ENCODE results near the gene MON2.
"Not testable (repeated sequence)": the region's sequence is repeated elsewhere in the genome, so short reads cannot be mapped to it uniquely, and the experiment has no call there.

The MON2 gene

DNA sequence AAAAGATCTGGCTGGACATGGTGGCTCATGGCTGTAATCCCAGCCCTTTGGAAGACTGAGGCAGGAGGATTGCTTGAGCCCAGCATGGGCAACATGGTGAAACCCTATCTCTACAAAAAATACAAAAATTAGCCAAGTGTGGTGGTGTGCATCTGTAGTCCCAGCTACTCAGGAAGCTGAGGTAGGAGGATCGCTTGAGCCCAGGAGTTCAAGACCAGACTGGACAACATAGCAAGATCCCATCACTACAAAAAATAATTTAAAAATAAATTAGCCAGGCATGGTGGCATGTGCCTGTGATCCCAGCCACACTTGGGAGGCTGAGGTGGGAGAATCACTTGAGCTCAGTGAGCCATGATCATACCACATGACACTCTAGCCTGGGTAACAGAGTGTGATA lies 92.7 kb downstream of the MON2 start:
- DNase-seq = not testable (repeated sequence)

GRCh38 chr12:62562846-62563245 lies 96.2 kb downstream of the MON2 start:
- DNase-seq = no peak

- DNase-seq = no peak
Measured at GRCh38 chr12:62575036-62575435, 108.4 kb downstream of the MON2 start.

GRCh38 chr12:62576503-62576902 lies 109.9 kb downstream of the MON2 start:
- DNase-seq = no peak

DNA sequence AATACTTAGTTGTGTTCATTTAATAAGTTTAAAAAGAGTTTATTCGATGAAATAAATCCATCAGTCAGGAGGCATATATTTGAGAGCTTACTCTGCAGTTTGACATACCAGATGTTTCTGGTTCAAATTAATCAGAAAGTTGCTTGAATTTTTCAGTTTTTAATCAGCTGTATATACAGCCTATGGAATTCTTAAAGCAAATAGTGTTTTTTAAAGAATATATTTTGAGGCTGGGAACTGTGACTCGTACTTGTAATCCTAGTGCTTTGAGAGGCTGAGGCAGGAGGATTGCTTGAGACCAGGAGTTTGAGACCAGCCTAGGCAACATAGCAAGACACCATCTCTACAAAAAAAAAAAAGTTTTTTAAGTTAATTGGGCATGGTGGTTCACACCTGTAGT lies 112.1 kb downstream of the MON2 start:
- DNase-seq = no peak

- peak; percentile 68 for DNase-seq
Measured at GRCh38 chr12:62581288-62582064, 114.8 kb downstream of the MON2 start.

- DNase-seq = no peak
Measured at GRCh38 chr12:62582065-62582366, 115.4 kb downstream of the MON2 start.

GRCh38 chr12:62584619-62585018 lies 118.0 kb downstream of the MON2 start:
- DNase-seq = no peak

DNA sequence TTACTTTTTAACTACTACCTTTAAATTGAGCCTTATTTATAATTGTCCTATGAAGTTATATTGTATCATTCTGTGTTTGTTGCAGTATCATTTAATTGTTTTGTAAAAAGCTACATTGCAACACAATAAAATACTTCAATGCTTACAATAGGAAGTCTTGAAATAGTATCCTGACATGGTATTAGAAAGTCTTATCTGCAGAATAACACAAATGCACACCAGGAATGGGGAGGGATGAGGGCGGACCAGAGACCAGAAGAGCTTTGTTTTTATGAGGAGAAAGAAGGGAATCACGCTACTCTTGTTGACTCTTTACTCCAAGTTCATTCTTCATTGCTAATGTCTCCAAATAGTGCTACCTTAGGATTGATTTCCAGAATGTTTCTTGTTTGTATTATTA lies 120.2 kb downstream of the MON2 start:
- DNase-seq = no peak

GRCh38 chr12:62588916-62589315 lies 122.3 kb downstream of the MON2 start:
- DNase-seq = no peak

DNA sequence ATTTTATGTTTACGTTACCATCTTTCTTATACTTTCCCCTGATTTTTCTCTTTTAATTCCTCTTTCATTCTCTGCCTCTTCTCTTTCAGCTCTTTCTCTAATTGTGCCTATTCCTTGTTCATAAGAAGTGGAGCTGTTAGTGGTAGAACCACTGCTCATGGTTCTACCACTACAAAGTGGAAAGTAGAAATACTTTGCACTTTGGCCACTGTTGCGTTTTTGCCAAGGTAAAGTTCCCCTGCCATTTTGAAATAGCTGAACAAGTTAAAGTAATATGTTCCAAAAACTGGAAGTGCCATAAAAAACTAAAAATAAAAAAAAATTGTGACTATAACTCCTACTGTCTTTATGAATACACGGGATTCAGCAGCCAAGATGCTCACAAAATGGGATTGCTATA lies 130.6 kb downstream of the MON2 start:
- DNase-seq = no peak

DNA sequence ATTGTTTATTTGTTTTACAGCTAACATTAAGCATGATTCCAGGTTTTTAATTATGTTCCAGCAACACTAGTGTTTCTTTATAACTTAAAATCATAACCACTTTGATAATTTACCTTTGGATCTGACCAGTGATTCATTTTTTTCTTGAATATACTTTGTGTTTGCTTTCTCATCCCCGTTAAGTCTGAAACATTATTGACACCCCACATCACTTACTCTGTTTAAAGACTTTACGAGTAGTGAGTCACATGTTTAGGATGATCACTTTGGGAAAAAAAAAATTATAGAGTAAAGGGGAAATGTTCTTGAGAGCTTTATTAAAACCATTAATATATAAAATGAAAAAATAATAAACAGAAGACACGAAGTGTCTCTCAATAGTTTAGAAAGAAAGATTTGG lies 132.2 kb downstream of the MON2 start:
- no peak for DNase-seq

DNA sequence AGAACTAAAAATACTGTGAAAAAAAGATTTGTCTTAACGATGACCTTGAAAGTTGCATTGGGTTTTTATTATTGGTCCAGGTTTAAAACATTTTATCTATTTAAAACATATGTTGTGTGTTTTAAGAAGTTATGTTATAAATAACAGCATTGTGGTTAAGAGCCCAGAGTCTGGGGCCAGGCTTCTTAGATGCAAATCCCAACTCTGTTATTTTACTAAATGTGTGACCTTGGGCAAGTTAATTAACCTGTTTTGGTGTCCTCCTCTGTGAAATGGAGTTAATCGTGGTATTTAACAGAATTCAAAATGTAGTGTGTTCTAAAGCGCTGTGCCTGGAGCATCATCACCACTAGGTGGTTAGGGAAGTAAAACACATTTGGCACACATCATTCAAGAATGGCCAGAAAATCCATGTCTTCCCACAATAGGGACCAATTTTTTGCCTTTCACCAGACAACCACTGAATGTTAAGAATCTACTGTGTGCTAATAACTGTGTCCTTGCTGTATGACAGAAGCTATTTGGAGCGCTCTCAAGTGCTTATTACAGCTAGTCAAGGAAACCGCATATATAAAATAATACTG lies 133.3 kb downstream of the MON2 start:
- DNase-seq = no peak

DNA sequence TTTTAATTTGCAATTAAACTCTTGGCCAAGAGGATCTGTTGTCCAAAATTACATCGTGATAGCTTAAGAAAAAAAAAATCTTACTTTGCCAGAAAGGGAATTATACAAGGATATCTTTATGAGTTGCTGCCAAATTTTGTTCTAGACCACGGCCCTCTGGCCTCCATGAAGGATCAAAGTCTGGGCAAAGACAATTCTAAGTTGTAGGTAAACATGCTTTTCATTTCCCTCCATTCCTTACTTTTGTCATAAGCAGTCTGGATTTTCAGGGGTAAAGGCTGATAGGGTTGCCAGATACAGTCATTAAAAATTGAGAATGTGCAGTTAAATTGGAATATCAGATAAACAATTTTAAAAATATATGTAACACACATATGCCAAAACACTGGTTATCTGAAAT lies 135.1 kb downstream of the MON2 start:
- no peak for DNase-seq

GRCh38 chr12:62602255-62603060 lies 135.8 kb downstream of the MON2 start:
- peak; percentile 93 for DNase-seq

DNA sequence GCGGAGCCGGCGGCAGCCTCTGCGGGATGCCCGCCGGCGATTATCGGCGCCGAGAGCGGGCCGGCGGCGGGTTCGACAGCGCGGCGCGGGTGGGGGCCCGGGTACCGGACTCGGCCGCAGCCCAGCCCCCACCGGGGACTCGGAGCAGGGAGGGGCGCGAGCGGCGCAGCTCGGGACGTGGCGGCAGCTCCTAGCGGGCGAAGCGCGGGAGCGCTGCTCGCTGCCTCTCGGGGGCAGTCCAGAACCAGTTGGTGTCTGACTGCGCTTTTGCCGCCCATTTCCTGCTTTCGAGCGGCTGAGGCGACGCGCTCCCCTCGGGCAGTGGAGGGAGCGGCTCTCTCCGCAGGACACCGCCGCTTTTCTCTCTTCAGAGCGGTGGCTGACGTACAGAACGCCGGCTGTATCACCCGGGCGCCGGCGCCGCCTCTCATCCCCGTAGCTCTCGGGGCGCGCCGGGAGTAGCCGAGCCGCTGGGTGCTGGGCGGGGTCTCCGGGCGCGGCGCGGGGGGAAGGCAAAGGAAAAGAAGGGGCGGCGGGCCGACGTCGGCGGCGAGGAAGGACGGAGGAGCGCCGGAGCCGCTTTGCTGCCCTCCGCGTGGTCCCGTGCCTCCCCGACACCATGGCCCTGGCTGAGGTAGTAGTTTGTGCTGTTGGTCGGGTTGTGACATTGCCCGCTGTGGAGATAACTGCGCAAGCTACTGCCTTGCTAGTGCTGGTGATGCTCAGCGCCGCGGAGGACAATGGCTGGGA lies 136.6 kb downstream of the MON2 start:
- peak; percentile 84 for DNase-seq

DNA sequence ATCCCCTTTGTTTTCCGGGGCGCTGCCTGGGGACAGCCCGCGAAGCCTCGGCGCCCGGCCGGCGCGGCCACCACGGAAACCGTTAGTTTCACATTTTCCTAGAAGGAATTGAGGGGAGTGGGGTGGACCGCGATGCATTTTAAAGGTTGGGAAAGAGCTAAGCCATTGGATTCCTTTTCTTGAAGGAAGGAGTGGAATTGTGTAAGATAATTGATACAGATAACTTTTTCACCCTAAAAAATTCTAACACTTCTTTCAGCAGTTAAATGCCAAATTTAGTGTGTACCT lies 137.1 kb downstream of the MON2 start:
- DNase-seq = no peak

DNA sequence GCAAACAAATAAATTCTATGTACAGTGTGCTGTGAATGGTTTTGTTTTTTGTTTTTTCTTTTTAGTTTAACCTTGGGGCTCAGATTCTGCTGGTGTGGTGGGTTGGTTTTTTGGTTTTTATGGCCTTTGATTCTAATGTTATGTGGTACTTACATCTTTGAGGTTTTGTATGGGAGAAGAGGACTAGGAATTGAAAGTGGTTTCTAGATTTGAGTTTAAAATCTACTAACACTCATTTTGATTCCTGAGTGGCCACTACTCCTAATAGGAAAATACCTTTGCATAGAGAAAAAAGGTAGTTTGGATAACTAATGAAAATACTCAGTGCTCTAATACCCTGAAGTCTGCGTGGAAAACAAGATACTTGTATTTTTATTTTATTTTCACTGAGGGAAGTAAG lies 137.7 kb downstream of the MON2 start:
- no peak for DNase-seq

DNA sequence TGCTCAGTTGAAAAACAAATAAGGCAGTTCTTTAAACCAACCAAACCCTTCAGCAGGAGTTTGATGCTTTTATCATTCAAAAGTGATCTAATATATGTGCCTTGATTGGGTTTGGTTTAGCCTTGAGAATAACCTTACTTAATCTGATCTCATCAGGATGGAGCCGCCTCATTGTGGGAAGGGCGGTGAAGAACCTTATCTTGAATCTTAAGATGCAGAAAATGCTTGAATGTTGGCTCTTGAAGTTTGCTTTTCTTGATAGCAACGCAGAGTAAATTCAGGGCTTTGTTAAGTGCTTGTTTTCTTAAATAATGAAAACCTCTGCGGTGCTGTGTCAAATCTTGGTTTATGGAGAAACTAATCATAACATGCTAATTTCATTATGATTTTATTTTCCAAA lies 138.2 kb downstream of the MON2 start:
- no peak for DNase-seq

DNA sequence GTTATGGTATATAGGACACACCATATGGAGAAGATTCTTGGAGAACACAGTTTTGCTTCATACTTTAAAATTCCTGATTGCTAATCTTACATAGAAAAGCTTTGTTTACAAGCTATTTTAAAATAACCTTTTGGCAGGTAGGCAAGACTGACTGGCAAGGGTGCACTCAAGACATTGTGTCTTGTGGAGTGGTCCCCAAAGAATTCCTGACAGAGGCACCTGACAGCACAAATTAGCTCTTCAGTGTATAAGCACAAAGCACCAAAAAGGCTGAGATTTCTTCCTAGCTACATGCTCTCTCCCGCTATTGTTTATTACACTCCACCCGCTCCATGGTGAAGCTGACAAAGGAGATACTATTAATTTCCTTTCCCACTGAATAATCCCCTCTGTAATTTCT lies 139.4 kb downstream of the MON2 start:
- DNase-seq = no peak

GRCh38 chr12:62606654-62607053 lies 140.0 kb downstream of the MON2 start:
- DNase-seq = no peak

DNA sequence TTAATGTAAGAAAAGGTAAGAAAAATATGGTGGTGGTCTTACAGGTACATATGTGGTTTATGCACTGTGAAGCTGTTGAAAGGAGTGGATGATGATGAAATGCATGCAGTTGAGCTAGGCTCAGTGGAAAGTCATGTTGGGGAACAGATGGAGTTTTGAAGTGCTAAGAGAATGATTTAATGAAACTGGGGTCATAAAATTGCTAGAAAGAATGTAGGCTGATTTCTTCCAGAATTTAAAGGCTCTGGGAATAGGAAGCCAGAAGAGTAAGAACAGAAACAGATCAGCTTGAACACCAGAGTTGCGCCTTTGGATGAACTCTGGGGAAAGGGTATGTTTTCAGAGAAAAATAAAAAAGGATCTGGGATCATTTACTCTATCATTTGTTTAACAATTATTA lies 146.5 kb downstream of the MON2 start:
- DNase-seq = no peak

GRCh38 chr12:62618319-62618718 lies 151.7 kb downstream of the MON2 start:
- no peak for DNase-seq

GRCh38 chr12:62618930-62619329 lies 152.3 kb downstream of the MON2 start:
- DNase-seq = no peak

Data from MV-4-11 (cell line).